Measurements from ENCODE around the gene A2M.

Gene A2M

GRCh38 chr12:9036227-9036626 is 79.5 kb downstream of the A2M start:
- no peaks in the 10 kb centered on the region for H3K9me3 ChIP-seq (ENCODE audit: insufficient read depth, low read length)
- H3K4me3 ChIP-seq (ENCODE audit: insufficient read depth, low read length, poor library complexity, severe bottlenecking): no peak overlapping the region
- no peak overlapping the region for H3K9ac ChIP-seq (ENCODE audit: low read length)
- H3F3A ChIP-seq (ENCODE audit: insufficient read depth): no peaks in the 10 kb centered on the region
- no peak overlapping the region for H2AFZ ChIP-seq (ENCODE audit: low read depth, low read length, severe bottlenecking)
- H3K27ac ChIP-seq (ENCODE audit: low read depth, low read length): no peak overlapping the region
- TF ChIP-seq EZH2phosphoT487 (conservative IDR thresholded peaks at IDR 0.05; ENCODE audit: low read length): no peak
- TF ChIP-seq, protein P1, sequence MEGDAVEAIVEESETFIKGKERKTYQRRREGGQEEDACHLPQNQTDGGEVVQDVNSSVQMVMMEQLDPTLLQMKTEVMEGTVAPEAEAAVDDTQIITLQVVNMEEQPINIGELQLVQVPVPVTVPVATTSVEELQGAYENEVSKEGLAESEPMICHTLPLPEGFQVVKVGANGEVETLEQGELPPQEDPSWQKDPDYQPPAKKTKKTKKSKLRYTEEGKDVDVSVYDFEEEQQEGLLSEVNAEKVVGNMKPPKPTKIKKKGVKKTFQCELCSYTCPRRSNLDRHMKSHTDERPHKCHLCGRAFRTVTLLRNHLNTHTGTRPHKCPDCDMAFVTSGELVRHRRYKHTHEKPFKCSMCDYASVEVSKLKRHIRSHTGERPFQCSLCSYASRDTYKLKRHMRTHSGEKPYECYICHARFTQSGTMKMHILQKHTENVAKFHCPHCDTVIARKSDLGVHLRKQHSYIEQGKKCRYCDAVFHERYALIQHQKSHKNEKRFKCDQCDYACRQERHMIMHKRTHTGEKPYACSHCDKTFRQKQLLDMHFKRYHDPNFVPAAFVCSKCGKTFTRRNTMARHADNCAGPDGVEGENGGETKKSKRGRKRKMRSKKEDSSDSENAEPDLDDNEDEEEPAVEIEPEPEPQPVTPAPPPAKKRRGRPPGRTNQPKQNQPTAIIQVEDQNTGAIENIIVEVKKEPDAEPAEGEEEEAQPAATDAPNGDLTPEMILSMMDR (IDR thresholded peaks at IDR 0.05; ENCODE audit: insufficient read depth, low read length, poor library complexity, severe bottlenecking): no peak
- no peak overlapping the region for H3K4me2 ChIP-seq (ENCODE audit: low read depth, low read length, poor library complexity, severe bottlenecking)
- H3K9me2 ChIP-seq (replicated peaks; ENCODE audit: insufficient read depth, low read length): no peaks in the 10 kb centered on the region
- H3K36me3 ChIP-seq (ENCODE audit: low read length): no peaks in the 10 kb centered on the region
- H3K27me3 ChIP-seq (ENCODE audit: low read length): no peaks in the 10 kb centered on the region
- H4K20me1 ChIP-seq (ENCODE audit: low read depth, low read length): no peaks in the 10 kb centered on the region
- H3K79me2 ChIP-seq (ENCODE audit: insufficient read depth, low read length): no peaks in the 10 kb centered on the region

- H3K36me3 ChIP-seq (ENCODE audit: low read length): no peaks in the 10 kb centered on the region
- no peaks in the 10 kb centered on the region for H3F3A ChIP-seq (ENCODE audit: insufficient read depth)
- H3K9ac ChIP-seq (ENCODE audit: low read length): no peak overlapping the region
- no peaks in the 10 kb centered on the region for H3K27me3 ChIP-seq (ENCODE audit: low read length)
- no peak overlapping the region for H3K27ac ChIP-seq (ENCODE audit: low read depth, low read length)
- H3K4me3 ChIP-seq (ENCODE audit: insufficient read depth, low read length, poor library complexity, severe bottlenecking): no peak overlapping the region
- H3K4me2 ChIP-seq (ENCODE audit: low read depth, low read length, poor library complexity, severe bottlenecking): no peak overlapping the region
- H3K79me2 ChIP-seq (ENCODE audit: insufficient read depth, low read length): no peaks in the 10 kb centered on the region
- H3K9me2 ChIP-seq (replicated peaks; ENCODE audit: insufficient read depth, low read length): no peaks in the 10 kb centered on the region
- H3K9me3 ChIP-seq (ENCODE audit: insufficient read depth, low read length): no peaks in the 10 kb centered on the region
- no peak for TF ChIP-seq EZH2phosphoT487 (conservative IDR thresholded peaks at IDR 0.05; ENCODE audit: low read length)
- TF ChIP-seq, protein P1 (IDR thresholded peaks at IDR 0.05; ENCODE audit: insufficient read depth, low read length, poor library complexity, severe bottlenecking): no peak
- H4K20me1 ChIP-seq (ENCODE audit: low read depth, low read length): no peaks in the 10 kb centered on the region
- H2AFZ ChIP-seq (ENCODE audit: low read depth, low read length, severe bottlenecking): no peak overlapping the region
These were observed 81.6 kb downstream of the A2M start for GRCh38 chr12:9034095-9034494.

GRCh38 chr12:9033265-9033887 is 82.3 kb downstream of the A2M start:
- TF ChIP-seq, protein P1 (IDR thresholded peaks at IDR 0.05; ENCODE audit: insufficient read depth, low read length, poor library complexity, severe bottlenecking): no peak
- TF ChIP-seq EZH2phosphoT487 (conservative IDR thresholded peaks at IDR 0.05; ENCODE audit: low read length): no peak
- Histone ChIP-seq H3K9me3 (ENCODE audit: insufficient read depth, low read length) (no peaks in the 10 kb centered on the region), H3K79me2 (ENCODE audit: insufficient read depth, low read length) (no peaks in the 10 kb centered on the region), H3K9ac (ENCODE audit: low read length) (no peak overlapping the region), H3K27ac (ENCODE audit: low read depth, low read length) (no peak overlapping the region), H3F3A (ENCODE audit: insufficient read depth) (no peaks in the 10 kb centered on the region), H3K4me2 (ENCODE audit: low read depth, low read length, poor library complexity, severe bottlenecking) (no peak overlapping the region), H3K4me3 (ENCODE audit: insufficient read depth, low read length, poor library complexity, severe bottlenecking) (no peak overlapping the region), H3K9me2 (replicated peaks; ENCODE audit: insufficient read depth, low read length) (no peaks in the 10 kb centered on the region), H3K36me3 (ENCODE audit: low read length) (no peaks in the 10 kb centered on the region), H4K20me1 (ENCODE audit: low read depth, low read length) (no peaks in the 10 kb centered on the region), H3K27me3 (ENCODE audit: low read length) (no peaks in the 10 kb centered on the region), H2AFZ (ENCODE audit: low read depth, low read length, severe bottlenecking) (no peak overlapping the region)

Data from SU-DHL-6 (cell line).